Activated T-helper 1 cell treated with anti-CD3 and anti-CD28 coated beads, Interleukin-12 subunit alpha, Interleukin-12 subunit beta, Interleukin-2, Interleukin-4 antibody, amounts not matched to agents 30 ng/mL and 10 ng/mL and 1 ng/mL, durations not matched to agents 14 hours and 24 hours and 36 hours (primary cell): ENCODE data around the gene TEP1. TPM values are rescaled to one million over a fixed set of nuclear protein-coding genes. Genes with fewer than 3 reads are reported as not detected.

ENCODE experiments used
- DNase-seq: peaks from one replicate; pipeline ENCODE4 v3.0.0; 2021; ENCODE audit warnings: low spot score
- H3K27ac Mint-ChIP-seq: one replicate; pipeline ENCODE4 v1.8.0; 2021; ENCODE audit warnings: mild to moderate bottlenecking, mixed read lengths
- H3K27me3 Mint-ChIP-seq: one replicate; pipeline ENCODE4 v1.8.0; 2022; ENCODE audit warnings: mild to moderate bottlenecking, moderate library complexity, mixed read lengths; ENCODE audit not compliant: insufficient read depth
- H3K36me3 Mint-ChIP-seq: one replicate; pipeline ENCODE4 v1.8.0; 2021; ENCODE audit warnings: low read depth, mixed read lengths
- H3K4me1 Mint-ChIP-seq: one replicate; pipeline ENCODE4 v1.8.0; 2021; ENCODE audit warnings: low read depth, mixed read lengths
- H3K4me3 Mint-ChIP-seq: one replicate; pipeline ENCODE4 v1.8.0; 2021; ENCODE audit warnings: mild to moderate bottlenecking, moderate library complexity, mixed read lengths
- H3K9me3 Mint-ChIP-seq: one replicate; pipeline ENCODE4 v1.8.0; 2021; ENCODE audit warnings: mixed read lengths
- intact Hi-C: fragments of 100-400 bp; cut with micrococcal nuclease; formaldehyde crosslinking; loops from one replicate; pipeline ENCODE4 v1.15.1; 2024
- total RNA-seq: library from RNA; stranded (reverse); gene quantifications from 2 replicates; pipeline ENCODE4 v1.2.3, GENCODE V29; 2022

The TEP1 gene
- total RNA-seq, 1 donor from 2014 or later = 41.9 TPM

DNA sequence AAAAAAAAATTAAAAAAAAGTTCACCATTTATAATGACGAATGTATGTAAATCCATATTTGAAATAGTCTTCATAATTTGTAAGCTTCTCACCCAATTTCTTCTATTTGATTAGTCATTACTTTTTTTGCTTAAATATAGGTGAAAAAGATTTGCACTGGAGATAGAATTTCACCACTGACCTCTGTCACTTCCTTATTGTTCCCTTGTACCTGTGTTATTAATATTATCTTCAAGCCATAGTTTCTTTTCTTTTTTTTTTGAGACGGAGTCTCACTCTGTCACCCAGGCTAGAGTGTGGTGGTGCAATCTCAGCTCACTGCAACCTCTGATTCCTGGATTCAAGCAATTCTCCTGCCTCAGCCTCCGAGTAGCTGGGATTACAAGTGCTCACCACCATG, 15.8 kb downstream of the TEP1 start:
- H3K27ac Mint-ChIP-seq = no peak overlapping the region
- DNase-seq = no peak
- peaks cover 17% of the 10 kb centered on the region for H3K4me1 Mint-ChIP-seq
- H3K27me3 Mint-ChIP-seq = no peaks in the 10 kb centered on the region
- intact Hi-C loops = no loop called here
- H3K9me3 Mint-ChIP-seq = no peaks in the 10 kb centered on the region
- no peak overlapping the region for H3K4me3 Mint-ChIP-seq
- H3K36me3 Mint-ChIP-seq = peaks cover 44% of the 10 kb centered on the region

DNA sequence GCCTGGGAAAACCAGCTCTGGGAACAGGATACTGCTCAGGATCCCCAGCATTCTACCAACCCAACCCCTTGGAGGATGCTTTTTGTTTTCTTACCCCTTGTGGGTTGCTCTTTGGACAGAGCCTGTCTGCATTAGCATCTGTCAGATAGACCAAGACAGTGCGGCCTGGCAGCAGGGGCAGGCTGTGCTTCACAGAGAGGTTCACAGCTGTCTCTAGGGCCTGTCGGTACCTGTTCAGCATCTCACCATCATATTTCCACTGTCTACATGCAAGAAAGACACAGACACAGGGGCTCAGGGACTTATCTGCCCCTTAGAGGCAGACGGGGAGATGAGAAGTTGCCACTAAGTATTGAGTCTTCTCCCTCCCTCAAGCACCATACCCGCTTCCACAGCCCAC, 21.8 kb downstream of the TEP1 start:
- intact Hi-C loops = no loop called here
- H3K4me1 Mint-ChIP-seq = no peaks in the 10 kb centered on the region
- DNase-seq = no peak
- no peaks in the 10 kb centered on the region for H3K27me3 Mint-ChIP-seq
- peaks cover 44% of the 10 kb centered on the region for H3K36me3 Mint-ChIP-seq
- no peak overlapping the region for H3K27ac Mint-ChIP-seq
- no peaks in the 10 kb centered on the region for H3K9me3 Mint-ChIP-seq
- no peak overlapping the region for H3K4me3 Mint-ChIP-seq

DNA sequence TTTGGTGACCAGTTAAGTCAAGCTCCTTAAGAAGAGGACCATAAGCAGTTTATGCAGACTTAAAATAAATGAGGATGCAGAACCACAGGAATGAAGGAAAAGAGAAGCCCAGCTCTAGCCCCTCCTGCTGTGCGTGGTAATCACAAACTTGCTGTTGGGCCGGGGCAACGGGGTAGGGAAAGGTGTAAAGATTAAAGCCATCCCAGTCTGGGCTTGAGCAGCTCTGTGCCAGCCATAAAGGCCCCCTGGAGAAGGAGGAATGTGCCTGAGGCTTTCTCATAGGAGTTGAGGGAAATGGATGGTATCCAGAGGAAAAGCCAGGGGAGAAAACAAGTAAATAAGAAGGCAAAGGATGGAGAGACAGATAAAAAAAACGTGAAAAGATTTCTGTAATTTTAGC, 25.1 kb downstream of the TEP1 start:
- Mint-ChIP-seq H3K4me1 (no peaks in the 10 kb centered on the region), H3K27me3 (no peaks in the 10 kb centered on the region)
- intact Hi-C loops = no loop called here

DNA sequence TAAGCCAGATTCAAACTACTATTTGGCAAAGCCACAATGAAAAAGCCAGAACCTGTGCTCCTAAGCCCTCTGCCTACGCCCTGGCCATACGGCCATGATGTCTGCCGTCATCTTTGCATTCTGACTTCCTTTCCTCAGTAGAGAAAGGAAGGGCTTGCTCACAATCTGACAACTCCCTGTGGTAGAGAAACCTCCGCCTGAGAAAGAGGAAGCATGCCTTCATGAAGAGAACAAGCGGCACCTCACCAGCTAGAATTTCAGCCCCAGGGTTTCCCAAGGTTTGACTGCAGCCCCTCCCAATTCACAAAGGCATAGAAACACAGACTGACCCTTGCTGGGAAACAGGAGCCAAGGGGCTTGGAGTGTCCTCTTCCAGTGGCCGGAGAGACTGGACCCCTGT, 25.7 kb downstream of the TEP1 start:
- no peaks in the 10 kb centered on the region for H3K4me1 Mint-ChIP-seq
- no peak overlapping the region for H3K4me3 Mint-ChIP-seq
- no peak for DNase-seq
- no peak overlapping the region for H3K27ac Mint-ChIP-seq
- no peaks in the 10 kb centered on the region for H3K9me3 Mint-ChIP-seq
- H3K27me3 Mint-ChIP-seq = no peaks in the 10 kb centered on the region
- intact Hi-C loops = no loop called here
- peaks cover 49% of the 10 kb centered on the region for H3K36me3 Mint-ChIP-seq

More for the DNA sequence above, 25.1 kb downstream of the TEP1 start:
- no peak overlapping the region for H3K4me3 Mint-ChIP-seq
- H3K36me3 Mint-ChIP-seq = peaks cover 45% of the 10 kb centered on the region
- H3K27ac Mint-ChIP-seq = no peak overlapping the region
- H3K9me3 Mint-ChIP-seq = no peaks in the 10 kb centered on the region
- no peak for DNase-seq

DNA sequence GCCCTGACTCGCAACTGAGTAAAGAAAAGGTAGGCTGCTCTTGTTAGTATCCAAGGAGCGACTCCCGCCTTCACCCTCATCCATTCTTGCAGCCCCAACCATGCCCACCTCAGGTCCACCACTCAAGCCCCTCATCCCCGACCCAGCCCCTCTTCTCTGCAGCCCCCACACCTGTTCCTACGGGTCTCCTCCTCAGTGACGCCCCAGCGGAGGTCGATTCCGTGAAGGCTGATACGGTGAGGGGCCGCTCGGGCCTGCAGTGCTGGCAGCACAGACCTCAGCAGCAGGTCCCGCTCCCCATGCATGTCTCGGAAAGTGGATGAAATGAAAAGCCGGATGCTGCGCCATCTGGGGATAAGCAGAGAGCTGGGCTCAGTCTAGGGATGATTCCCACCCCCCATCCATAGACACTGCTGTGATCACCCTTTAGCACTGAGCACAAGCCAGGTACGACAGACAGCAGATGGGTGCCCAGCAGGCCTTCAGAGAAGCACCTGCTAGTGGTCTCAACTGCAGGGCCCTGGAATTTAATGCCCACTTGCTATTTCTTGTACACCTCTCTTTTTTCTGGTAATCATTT, 26.9 kb downstream of the TEP1 start:
- Mint-ChIP-seq H3K27me3 (no peaks in the 10 kb centered on the region), H3K4me3 (no peak overlapping the region), H3K4me1 (no peaks in the 10 kb centered on the region), H3K9me3 (no peaks in the 10 kb centered on the region), H3K27ac (no peak overlapping the region), H3K36me3 (peaks cover 52% of the 10 kb centered on the region)
- intact Hi-C loops = no loop called here
- DNase-seq = no peak

DNA sequence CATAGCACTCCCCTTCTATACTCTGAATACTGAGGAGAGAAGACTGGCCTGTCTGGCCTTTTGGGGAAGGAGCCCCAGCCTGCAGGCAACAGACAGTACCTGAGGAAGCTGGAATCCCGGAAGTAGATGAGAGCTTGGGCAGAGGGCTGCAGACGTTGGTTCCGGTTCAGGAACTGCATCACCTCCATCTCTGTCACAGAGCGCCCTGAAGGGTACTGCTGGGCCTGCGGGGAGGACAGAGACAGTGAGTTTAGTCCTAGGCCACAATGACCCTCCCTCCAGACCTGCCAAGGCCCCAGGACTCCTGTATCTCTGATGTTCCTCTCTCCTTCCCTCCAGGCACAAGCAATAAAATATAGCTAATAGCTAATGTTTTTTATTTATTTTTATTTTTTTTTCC, 28.4 kb downstream of the TEP1 start:
- no peak for DNase-seq
- no peaks in the 10 kb centered on the region for H3K4me1 Mint-ChIP-seq
- peaks cover 58% of the 10 kb centered on the region for H3K36me3 Mint-ChIP-seq
- H3K27ac Mint-ChIP-seq = no peak overlapping the region
- no peaks in the 10 kb centered on the region for H3K9me3 Mint-ChIP-seq
- intact Hi-C loops = no loop called here
- no peak overlapping the region for H3K4me3 Mint-ChIP-seq
- no peaks in the 10 kb centered on the region for H3K27me3 Mint-ChIP-seq

DNA sequence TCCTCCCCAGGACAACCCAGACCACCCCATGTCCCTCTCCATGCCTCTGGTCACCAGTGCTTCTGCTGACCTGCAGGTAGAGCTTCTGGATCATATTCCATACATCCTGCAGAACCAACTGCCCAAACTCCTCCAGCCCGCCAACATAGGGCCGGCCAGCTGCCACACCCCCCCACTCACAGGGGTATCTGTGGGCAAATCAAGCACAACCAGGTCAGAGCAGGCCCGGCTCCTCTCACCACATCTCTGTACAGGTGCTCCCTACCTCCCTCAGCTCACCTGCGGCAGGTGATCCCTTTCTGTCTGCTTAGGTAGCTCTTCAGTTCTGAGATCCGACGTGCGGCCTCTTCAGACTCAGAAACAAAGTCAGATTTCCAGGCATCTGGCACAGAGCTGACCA, 29.0 kb downstream of the TEP1 start:
- H3K27ac Mint-ChIP-seq = no peak overlapping the region
- H3K9me3 Mint-ChIP-seq = no peaks in the 10 kb centered on the region
- no peak overlapping the region for H3K4me3 Mint-ChIP-seq
- peaks cover 60% of the 10 kb centered on the region for H3K36me3 Mint-ChIP-seq
- no peak for DNase-seq
- no peaks in the 10 kb centered on the region for H3K4me1 Mint-ChIP-seq
- H3K27me3 Mint-ChIP-seq = no peaks in the 10 kb centered on the region
- intact Hi-C loops = no loop called here

DNA sequence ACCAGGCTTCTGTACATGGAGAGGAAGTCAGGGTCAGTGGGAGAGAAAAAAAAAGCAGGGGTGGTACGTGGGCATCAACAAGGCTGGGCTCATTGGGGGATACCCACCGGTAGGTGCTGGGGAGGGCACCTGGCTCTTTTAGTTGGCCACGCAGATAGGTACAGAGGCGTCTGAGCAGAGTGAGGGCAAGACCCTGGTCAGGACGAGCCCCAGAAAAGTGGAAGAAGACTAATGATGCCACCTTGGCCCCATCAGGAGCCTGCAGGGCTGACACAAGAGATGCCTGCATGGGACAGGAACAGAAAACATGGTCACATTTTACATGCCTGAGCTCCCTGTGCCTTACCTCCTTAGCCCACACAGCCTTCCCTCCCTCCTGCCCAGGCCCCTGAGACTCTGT, 29.7 kb downstream of the TEP1 start:
- H3K9me3 Mint-ChIP-seq = no peaks in the 10 kb centered on the region
- intact Hi-C loops = no loop called here
- no peaks in the 10 kb centered on the region for H3K4me1 Mint-ChIP-seq
- no peaks in the 10 kb centered on the region for H3K27me3 Mint-ChIP-seq
- H3K27ac Mint-ChIP-seq = no peak overlapping the region
- H3K36me3 Mint-ChIP-seq = peaks cover 58% of the 10 kb centered on the region
- no peak for DNase-seq
- no peak overlapping the region for H3K4me3 Mint-ChIP-seq

DNA sequence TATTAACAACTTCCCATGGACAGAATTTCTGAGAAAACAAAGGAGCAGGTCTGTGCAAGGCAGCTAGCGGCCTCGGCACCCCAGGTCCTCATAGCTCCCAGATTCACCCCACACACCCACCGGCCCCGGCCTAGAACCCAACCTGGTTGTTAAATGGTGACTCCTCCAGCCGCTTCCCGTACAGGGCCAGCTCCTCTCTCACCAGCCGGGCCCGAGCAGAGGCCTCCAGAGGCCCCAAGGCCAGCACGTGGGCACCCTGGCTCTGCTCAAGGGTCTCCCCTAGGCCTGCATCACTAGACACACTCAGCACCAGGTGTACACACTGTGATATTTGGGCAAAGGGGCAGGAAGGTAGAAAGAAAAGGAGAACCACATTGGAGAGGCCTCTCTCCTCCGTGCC, 30.3 kb downstream of the TEP1 start:
- Mint-ChIP-seq H3K9me3 (no peaks in the 10 kb centered on the region), H3K27me3 (no peaks in the 10 kb centered on the region), H3K4me1 (no peaks in the 10 kb centered on the region), H3K27ac (no peak overlapping the region), H3K36me3 (peaks cover 52% of the 10 kb centered on the region), H3K4me3 (no peak overlapping the region)
- DNase-seq = no peak
- intact Hi-C loops = no loop called here

DNA sequence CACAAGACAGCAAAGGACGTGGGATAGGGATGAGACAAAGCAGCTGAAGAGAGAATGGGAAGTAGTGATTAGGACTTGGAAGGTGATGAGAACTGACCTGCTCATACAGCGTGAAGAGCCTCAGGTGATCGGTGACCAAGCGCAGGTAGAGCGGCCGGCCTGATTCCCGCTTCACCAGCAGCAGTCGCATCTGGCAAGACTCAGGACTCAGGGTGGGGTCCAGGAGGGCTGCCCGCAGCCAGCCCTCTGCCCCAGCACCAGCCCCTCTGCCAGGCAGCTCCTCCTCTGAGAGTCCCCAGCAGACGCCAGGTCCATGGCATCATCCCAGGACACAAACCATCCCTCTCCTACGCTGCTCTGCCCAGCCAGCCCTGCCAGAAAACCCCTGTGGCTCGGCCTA, 30.8 kb downstream of the TEP1 start:
- Mint-ChIP-seq H3K27ac (no peak overlapping the region), H3K27me3 (no peaks in the 10 kb centered on the region), H3K36me3 (peaks cover 51% of the 10 kb centered on the region), H3K9me3 (no peaks in the 10 kb centered on the region), H3K4me3 (no peak overlapping the region), H3K4me1 (no peaks in the 10 kb centered on the region)
- intact Hi-C loops = no loop called here
- DNase-seq = no peak

DNA sequence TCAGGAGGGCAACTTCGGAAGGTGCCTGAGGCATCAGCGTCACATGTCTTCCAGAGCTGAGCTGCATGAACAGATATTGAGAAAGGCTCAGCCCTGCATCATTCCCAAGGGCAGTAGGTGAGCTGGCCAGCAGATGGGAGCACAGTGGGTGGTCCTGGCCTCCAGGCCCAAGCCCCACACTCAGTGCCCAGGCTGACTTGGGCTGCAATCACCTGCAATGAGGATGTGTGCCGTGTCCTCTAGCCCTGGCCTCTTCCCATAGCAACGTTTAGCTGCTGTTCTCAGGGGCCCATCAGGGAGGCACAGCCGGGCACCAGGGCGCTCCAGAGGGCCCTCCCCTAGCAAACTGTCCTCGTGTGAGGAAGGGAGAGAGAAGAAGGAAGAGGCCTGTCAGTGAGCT, 32.0 kb downstream of the TEP1 start:
- peaks cover 57% of the 10 kb centered on the region for H3K36me3 Mint-ChIP-seq
- intact Hi-C loops = no loop called here
- H3K4me3 Mint-ChIP-seq = no peak overlapping the region
- no peak for DNase-seq
- no peaks in the 10 kb centered on the region for H3K4me1 Mint-ChIP-seq
- no peak overlapping the region for H3K27ac Mint-ChIP-seq
- H3K27me3 Mint-ChIP-seq = no peaks in the 10 kb centered on the region
- H3K9me3 Mint-ChIP-seq = no peaks in the 10 kb centered on the region

DNA sequence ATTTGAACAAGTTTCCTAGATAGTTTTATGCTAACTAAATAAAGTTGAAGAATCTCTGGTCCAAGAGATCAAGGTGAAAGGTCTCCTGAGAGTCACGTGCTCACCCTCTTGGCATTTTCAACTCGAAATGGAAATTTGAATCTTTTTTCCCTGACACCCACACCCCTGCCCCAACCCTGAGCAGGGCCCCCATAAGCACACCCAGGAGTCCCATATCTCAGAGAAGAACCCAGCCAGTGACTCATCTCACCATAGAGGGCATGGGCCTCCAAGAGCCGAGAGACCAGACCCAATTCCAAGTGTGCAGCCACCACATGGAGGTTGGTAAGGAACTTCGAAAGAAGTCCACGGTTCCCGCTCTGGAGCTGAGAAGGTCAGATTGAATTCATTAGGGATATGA, 32.6 kb downstream of the TEP1 start:
- Mint-ChIP-seq H3K9me3 (no peaks in the 10 kb centered on the region), H3K36me3 (peaks cover 54% of the 10 kb centered on the region), H3K27ac (no peak overlapping the region), H3K4me1 (no peaks in the 10 kb centered on the region), H3K27me3 (no peaks in the 10 kb centered on the region), H3K4me3 (no peak overlapping the region)
- no peak for DNase-seq
- intact Hi-C loops = no loop called here

DNA sequence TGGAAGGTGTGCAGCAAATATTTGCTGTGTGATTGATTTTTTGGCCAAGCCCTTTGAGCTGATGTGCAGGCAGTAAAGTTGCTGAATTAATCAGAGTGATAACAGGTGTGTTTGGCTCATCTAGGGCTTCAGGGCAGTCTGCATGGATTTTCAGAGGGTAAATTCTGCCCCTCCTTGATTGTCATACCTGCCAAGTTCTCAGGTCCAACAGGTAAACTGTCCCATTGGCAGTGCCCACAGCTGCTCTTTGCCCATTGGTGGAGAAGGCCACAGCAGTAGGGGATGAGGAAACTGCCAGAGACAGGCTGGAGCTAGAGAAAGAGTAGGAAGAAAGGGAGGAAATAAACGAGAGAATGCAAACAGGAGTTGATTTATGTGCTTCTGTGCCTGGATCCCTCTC, 33.6 kb downstream of the TEP1 start:
- Mint-ChIP-seq H3K27ac (no peak overlapping the region), H3K36me3 (peaks cover 58% of the 10 kb centered on the region), H3K27me3 (no peaks in the 10 kb centered on the region), H3K4me1 (no peaks in the 10 kb centered on the region), H3K4me3 (no peak overlapping the region), H3K9me3 (no peaks in the 10 kb centered on the region)
- DNase-seq = no peak
- intact Hi-C loops = no loop called here

DNA sequence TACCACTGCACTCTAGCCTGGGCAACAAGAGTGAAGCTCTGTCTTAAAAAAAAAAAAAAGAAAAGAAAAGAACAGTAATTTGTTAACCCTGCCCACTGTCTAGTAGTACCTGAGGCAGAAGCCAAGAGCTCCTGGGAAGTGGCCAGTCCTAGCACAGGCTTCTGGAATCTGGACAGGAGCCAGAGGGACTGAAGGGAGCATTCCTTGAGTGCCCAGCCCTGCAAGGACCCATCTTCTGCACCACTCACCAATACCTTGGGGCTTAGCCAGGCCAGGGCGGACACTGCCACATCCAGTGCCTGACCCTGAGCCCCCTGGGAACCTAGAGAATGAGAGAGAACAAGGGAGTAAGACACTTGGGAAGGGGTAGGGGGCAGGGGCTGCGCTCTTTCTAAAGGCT, 36.1 kb downstream of the TEP1 start:
- peaks cover 53% of the 10 kb centered on the region for H3K36me3 Mint-ChIP-seq

More for the DNA sequence above, 36.1 kb downstream of the TEP1 start:
- intact Hi-C loops = no loop called here
- no peaks in the 10 kb centered on the region for H3K9me3 Mint-ChIP-seq
- H3K27ac Mint-ChIP-seq = no peak overlapping the region
- H3K27me3 Mint-ChIP-seq = no peaks in the 10 kb centered on the region
- H3K4me1 Mint-ChIP-seq = no peaks in the 10 kb centered on the region
- DNase-seq = no peak
- no peak overlapping the region for H3K4me3 Mint-ChIP-seq
